Tibial nerve (tissue), 4 donors: ENCODE results near the gene COL8A2. TPM values are rescaled to one million over a fixed set of nuclear protein-coding genes. Genes with fewer than 3 reads are reported as not detected.

Source experiments
- DNase-seq, 2 donors: peaks; one replicate each; pipeline ENCODE4 v3.0.0-alpha.2; 2019; ENCODE audit warnings: low spot score in 2 of 2
- H3K27ac ChIP-seq, 4 donors: fragments of 200-600 bp; sonication (generic) in 3 of 4; one replicate each; pipeline ENCODE4 v1.5.1; 2017 to 2019; ENCODE audit warnings: mild to moderate bottlenecking in 1 of 4
- H3K27me3 ChIP-seq, 2 donors: fragments of 200-600 bp; sonication (generic) in 1 of 2; one replicate each; pipeline versions ENCODE4 v1.5.1 to v1.6.0; 2017 to 2019
- H3K36me3 ChIP-seq, 3 donors: fragments of 200-600 bp; sonication (generic); one replicate each; pipeline ENCODE4 v1.5.1; 2018 to 2019
- H3K4me1 ChIP-seq, 4 donors: fragments of 200-600 bp; sonication (generic) in 3 of 4; one replicate each; pipeline ENCODE4 v1.5.1; 2017 to 2019
- H3K4me3 ChIP-seq, 4 donors: fragments of 200-600 bp; sonication (generic) in 3 of 4; one replicate each; pipeline ENCODE4 v1.5.1; 2017 to 2019; ENCODE audit warnings: mild to moderate bottlenecking in 1 of 4, moderate library complexity in 1 of 4
- H3K9me3 ChIP-seq, 4 donors: fragments of 200-600 bp; sonication (generic) in 3 of 4; one replicate each; pipeline ENCODE4 v1.5.1; 2017 to 2019
- CTCF ChIP-seq, 5 experiments: fragments of 200-600 bp in 3 of 5; fragments of 450-650 bp in 2 of 5; sonication (generic) in 3 of 5; IDR thresholded peaks; one replicate each; pipeline ENCODE4 v1.5.1; 2016 to 2019; ENCODE audit warnings: antibody characterized with exemption in 5 of 5, mild to moderate bottlenecking in 3 of 5, moderate library complexity in 2 of 5
- EP300 ChIP-seq, 2 donors: sonication (generic); formaldehyde crosslinking; IDR thresholded peaks; one replicate each; pipeline ENCODE4 v1.6.1; 2017; ENCODE audit warnings: antibody characterized with exemption in 2 of 2, mild to moderate bottlenecking in 1 of 2
- POLR2A ChIP-seq, 2 donors: fragments of 450-650 bp; IDR thresholded peaks; one replicate each; pipeline ENCODE4 v1.6.1; 2017; ENCODE audit warnings: antibody characterized with exemption in 2 of 2, mild to moderate bottlenecking in 2 of 2, moderate library complexity in 2 of 2
- WGBS, 2 donors: methylation state at CpG; one replicate each; pipeline ENCODE4 v1.1.5; 2018; 5-methylcytosine and 5-hydroxymethylcytosine counted together
- total RNA-seq, 4 donors: library from RNA; depleted of rRNA; stranded (reverse); fragments of >200 nt; gene quantifications; one replicate each; pipeline ENCODE4 v1.1.0, GENCODE V29; 2016

COL8A2 gene
- total RNA-seq, 4 donors from 2014 or later = 26.7 to 57.9 (median 50.2) TPM

- Histone ChIP-seq H3K36me3 (peaks cover 0 to 8% (median 0%) of the 10 kb centered on the region in 3 donors), H3K9me3 (no peaks in the 10 kb centered on the region), H3K27ac (peak overlapping the region; percentile 88 to 99 (median 94)), H3K4me3 (peak overlapping the region in 2 of 4 donors; percentile 21 to 28), H3K27me3 (no peaks in the 10 kb centered on the region), H3K4me1 (peaks cover 0 to 67% (median 46%) of the 10 kb centered on the region in 4 donors)
- TF ChIP-seq CTCF (IDR thresholded peaks at IDR 0.05) (no peak), POLR2A (IDR thresholded peaks at IDR 0.05) (peak; percentile 49 to 79), EP300 (IDR thresholded peaks at IDR 0.05) (peak in 1 of 2 donors; percentile 83)
- WGBS, 2 donors = 3 to 4% methylated on average over 12 of the region's 12 CpGs
- DNase-seq = peak; percentile 85 to 88
Observed at GRCh38 chr1:36150296-36151133, 25.5 kb upstream of the COL8A2 start.

GRCh38 chr1:36149973-36150295 is 24.9 kb upstream of the COL8A2 start:
- 12 to 16% methylated on average over 6 of the region's 6 CpGs for WGBS, 2 donors
- TF ChIP-seq EP300 (IDR thresholded peaks at IDR 0.05) (no peak), CTCF (IDR thresholded peaks at IDR 0.05) (no peak), POLR2A (IDR thresholded peaks at IDR 0.05) (no peak)
- H3K4me3 ChIP-seq = peak overlapping the region in 3 of 4 donors; percentile 8 to 91 (median 21)
- H3K27me3 ChIP-seq = no peaks in the 10 kb centered on the region
- H3K4me1 ChIP-seq = peaks cover 0 to 67% (median 41%) of the 10 kb centered on the region in 4 donors
- H3K36me3 ChIP-seq = peaks cover 0 to 8% (median 0%) of the 10 kb centered on the region in 3 donors
- no peaks in the 10 kb centered on the region for H3K9me3 ChIP-seq
- H3K27ac ChIP-seq = peak overlapping the region; percentile 88 to 99 (median 94)
- no peak for DNase-seq

GRCh38 chr1:36149237-36149972 is 24.4 kb upstream of the COL8A2 start, which contains the start of gene TRAPPC3:
Gene TRAPPC3, minus strand, starts transcription at chr1:36149486. Its CDS starts 108 bp downstream, at chr1:36149378.
- Histone ChIP-seq H3K4me3 (peak within 1 kb of the TSS; percentile 66 to 91 (median 82)), H3K36me3 (peaks cover 0 to 8% (median 0%) of the 10 kb centered on the region in 3 donors), H3K27ac (peak within 1 kb of the TSS; percentile 88 to 99 (median 94)), H3K4me1 (peaks cover 0 to 62% (median 38%) of the 10 kb centered on the region in 4 donors), H3K9me3 (no peaks in the 10 kb centered on the region), H3K27me3 (no peaks in the 10 kb centered on the region)
- TF ChIP-seq POLR2A (IDR thresholded peaks at IDR 0.05) = peak; percentile 77 to 91
- peak; percentile 97 for TF ChIP-seq EP300 (IDR thresholded peaks at IDR 0.05)
- TF ChIP-seq CTCF (IDR thresholded peaks at IDR 0.05) = peak; percentile 88 to 99 (median 98)
- DNase-seq = peak; percentile 99 to 100
- 0 to 1% methylated on average over 45 to 61 of the region's 62 CpGs for WGBS, 2 donors

GRCh38 chr1:36148821-36149236 is 23.8 kb upstream of the COL8A2 start:
- TF ChIP-seq CTCF (IDR thresholded peaks at IDR 0.05) (no peak), EP300 (IDR thresholded peaks at IDR 0.05) (no peak), POLR2A (IDR thresholded peaks at IDR 0.05) (no peak)
- Histone ChIP-seq H3K4me3 (peak overlapping the region; percentile 66 to 91 (median 82)), H3K4me1 (peaks cover 0 to 57% (median 38%) of the 10 kb centered on the region in 4 donors), H3K27me3 (no peaks in the 10 kb centered on the region), H3K36me3 (peaks cover 0 to 8% (median 0%) of the 10 kb centered on the region in 3 donors), H3K9me3 (no peaks in the 10 kb centered on the region), H3K27ac (peak overlapping the region; percentile 78 to 99 (median 94))
- DNase-seq = no peak
- WGBS, 2 donors = 1 to 2% methylated on average over 16 of the region's 16 CpGs
